NOMO-1 (cell line): ENCODE measurements around the gene HOXC13.
A peak's percentile ranks its signal among the peaks of the same experiment; 100 is the strongest.

Experiments
- DNase-seq, 2 experiments: peaks; one replicate each; lab custom pipeline; 2025; ENCODE audit not compliant: unreplicated experiment in 2 of 2; lab: John Stamatoyannopoulos, UW

HOXC13 gene

DNA sequence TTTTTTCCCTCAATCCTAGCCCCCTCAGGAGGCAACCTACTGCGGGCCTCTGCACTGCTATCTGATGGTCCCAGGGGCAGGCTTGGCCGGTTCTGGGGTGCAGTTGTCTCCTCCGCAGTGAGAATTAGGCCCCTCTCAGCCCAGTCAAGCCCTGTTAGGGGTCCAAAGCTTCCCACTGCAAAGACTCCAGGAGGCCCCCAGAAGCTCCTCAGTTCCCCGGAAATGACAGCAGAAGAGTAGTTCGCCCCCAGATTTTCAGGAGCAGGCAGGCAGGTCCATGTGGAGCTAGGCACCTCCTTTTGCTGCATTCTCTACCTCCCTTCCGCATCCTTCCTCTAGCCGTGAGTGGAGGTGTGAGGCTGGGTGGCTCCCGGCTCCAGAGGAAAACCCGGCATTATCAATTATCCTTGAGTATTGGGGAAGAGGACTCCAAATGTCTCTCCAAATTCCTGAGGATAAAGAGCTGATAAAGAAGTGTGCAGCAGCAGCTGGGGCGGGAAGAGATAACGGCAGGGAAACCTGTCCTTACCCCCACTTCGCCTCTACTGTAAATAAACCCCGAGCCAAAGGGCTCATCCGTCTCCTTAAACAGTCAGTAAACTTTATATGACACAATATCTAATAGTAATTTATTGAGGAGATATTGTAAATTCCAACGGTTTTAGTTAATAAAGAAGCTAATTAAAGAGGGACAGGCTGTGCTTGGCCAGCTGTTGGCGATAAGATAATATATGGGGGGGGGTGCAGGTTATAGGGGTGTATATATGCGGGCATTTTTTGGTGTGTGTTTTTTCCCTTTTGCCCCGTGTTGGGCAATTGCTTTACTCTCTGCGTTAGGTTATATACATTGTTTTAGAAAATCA is 15.4 kb downstream of the HOXC13 start:
- DNase-seq: no peak

DNA sequence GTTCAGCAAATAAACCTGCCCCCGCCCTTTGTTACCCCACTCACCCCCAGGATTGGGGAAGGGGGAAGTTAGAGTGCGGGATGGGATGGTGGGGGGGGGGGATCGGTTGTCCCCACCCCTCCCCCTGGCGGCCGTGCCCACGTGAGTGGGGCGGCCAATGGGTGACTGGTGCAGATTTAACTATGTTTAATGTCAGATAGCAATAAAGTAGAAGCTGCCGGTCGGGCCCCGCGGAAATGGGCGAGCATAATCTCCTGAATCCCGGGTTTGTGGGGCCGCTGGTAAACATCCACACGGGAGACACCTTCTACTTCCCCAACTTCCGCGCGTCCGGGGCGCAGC is 16.0 kb downstream of the HOXC13 start, which contains the start of gene HOXC12:
TSS of gene HOXC12 (plus strand) at position 210 of the 342 bp plus-strand sequence. CDS start at position 237, 27 bp downstream.
- no peak for DNase-seq

DNA sequence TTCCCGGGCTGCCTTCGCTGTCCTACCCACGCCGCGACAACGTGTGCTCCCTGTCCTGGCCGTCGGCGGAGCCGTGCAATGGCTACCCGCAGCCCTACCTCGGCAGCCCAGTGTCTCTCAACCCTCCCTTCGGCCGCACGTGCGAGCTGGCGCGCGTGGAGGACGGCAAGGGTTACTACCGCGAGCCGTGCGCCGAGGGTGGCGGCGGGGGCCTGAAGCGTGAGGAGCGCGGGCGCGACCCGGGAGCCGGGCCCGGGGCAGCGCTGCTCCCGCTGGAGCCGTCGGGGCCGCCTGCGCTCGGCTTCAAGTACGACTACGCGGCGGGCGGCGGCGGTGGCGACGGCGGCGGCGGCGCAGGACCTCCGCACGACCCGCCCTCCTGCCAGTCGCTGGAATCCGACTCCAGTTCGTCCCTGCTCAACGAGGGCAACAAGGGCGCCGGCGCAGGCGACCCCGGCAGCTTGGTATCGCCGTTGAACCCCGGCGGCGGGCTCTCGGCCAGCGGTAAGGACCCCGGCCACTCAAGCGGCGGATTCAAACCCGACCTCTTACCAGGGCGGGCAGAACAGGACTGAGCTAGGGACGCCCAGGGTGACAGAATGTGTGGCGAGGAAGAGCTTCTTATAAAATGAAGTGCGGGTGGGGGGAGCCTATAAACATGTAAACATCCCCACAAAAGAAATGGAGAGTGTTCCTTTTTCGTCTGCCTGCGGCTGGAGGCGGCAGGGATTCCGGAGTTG is 16.6 kb downstream of the HOXC13 start:
- DNase-seq: no peak

DNA sequence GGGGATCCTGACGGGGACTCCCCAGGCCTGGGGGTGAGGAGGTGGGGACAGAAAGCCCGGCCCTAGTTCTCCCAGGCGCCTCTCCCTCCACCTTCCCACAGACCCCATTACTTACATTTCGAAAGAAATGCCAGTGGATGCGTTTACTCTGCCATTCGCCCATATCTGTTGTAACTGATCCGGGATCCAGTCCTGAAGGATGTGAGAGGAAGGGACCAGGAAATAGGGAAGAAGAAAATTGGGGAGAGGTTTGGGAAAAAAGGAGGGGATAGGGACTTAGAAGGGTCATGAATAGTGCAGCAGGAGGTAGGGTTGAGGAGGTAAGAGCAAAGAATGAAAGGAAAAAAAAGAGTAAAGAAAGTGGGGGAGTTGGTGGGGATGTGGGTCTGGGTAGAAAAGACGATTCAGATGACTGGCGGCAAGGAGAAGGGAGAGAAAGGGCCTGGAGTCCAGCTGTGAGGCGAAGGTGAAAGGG is 17.2 kb downstream of the HOXC13 start:
- DNase-seq: no peak

DNA sequence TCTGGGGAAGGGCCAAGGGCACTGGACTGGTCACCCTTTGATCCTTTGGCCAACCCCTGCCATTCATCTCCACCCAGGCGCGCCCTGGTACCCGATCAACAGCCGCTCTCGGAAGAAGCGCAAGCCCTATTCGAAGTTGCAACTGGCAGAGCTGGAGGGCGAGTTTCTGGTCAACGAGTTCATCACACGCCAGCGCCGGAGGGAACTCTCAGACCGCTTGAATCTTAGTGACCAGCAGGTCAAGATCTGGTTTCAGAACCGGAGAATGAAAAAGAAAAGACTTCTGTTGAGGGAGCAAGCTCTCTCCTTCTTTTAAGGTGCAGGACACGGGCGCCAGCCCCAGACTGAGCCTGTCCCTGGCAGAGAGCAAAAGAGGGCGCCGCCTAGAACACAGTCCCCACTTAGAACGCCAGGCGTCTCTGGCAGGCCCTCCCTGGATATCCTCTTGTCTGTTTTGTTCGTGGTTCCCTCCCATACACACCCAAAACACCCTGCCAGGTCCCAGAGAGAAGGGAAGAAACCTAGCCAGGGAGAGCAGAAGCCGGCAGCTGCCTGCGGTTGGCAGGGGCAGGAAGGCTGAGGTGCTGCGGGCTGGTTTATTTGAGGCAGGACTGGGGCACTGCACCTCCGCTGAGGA is 17.7 kb downstream of the HOXC13 start:
- no peak for DNase-seq

DNA sequence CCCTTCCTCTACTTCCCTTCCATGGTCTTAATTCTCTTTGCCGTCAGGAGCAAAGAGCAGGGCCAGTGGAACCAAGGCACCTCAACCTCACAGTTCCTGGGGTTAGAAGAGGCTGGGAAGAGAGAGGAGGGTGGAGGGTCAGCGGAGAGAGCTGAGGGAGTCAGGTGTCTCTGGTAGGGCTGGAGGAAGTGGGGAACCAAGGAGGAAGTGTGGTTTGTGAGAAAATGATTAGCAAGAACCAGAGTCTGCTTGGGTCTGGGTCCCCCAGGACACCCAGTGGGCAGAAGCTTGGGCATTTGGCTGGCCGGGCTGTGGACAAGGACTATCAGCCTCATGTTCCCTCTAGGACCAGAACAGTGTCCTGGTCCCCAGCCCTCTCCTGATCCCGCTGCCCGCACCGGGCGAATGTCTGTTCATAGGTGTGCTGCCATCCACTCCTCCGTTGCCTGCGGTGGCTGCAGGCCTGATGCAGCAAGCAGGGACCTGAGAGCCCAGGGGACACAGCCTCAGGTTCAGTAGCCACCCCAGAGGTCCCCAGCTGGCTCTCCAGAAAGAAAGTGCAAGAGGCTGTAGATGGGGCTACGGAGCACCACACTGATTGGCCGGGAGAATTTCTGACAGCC is 18.4 kb downstream of the HOXC13 start:
- DNase-seq: no peak

DNA sequence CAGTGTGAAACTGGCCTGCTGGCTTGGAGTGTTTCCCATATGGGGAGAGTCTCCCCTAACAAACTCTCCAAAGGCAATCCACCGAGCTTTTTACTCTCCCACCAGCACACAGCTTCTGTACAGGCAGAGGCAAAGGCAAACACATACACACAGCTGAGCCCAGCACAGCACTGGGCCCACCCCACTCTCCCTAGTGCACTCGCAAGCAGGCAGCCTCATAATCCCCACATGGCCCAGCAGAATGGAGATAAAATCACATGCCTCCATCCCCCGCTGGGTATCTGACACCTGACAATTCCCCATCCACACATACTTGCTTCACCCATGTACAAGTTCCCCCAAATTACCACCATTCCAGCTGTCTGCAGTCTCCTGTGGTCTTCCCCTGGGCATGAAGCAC is 19.5 kb downstream of the HOXC13 start:
- no peak for DNase-seq

DNA sequence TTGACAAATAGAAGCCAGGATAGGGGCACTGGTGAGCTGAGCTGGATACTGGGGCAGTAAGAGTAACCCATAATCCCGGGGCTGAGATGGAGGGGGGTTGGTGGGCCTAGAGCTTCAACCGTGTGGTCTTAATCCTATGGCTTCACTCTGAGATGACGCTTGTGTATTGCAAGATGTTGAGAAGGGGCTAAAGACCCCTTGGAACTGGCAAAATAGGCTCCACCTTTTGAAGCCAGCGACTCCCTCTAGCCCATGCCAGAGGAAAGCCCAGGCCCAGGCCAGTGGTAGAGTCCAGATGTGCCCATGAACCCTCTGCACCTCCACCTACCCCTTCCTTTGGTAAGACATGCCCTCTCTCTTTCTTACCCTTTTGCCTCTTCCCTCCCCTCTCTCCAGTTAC is 20.7 kb downstream of the HOXC13 start:
- DNase-seq: no peak

DNA sequence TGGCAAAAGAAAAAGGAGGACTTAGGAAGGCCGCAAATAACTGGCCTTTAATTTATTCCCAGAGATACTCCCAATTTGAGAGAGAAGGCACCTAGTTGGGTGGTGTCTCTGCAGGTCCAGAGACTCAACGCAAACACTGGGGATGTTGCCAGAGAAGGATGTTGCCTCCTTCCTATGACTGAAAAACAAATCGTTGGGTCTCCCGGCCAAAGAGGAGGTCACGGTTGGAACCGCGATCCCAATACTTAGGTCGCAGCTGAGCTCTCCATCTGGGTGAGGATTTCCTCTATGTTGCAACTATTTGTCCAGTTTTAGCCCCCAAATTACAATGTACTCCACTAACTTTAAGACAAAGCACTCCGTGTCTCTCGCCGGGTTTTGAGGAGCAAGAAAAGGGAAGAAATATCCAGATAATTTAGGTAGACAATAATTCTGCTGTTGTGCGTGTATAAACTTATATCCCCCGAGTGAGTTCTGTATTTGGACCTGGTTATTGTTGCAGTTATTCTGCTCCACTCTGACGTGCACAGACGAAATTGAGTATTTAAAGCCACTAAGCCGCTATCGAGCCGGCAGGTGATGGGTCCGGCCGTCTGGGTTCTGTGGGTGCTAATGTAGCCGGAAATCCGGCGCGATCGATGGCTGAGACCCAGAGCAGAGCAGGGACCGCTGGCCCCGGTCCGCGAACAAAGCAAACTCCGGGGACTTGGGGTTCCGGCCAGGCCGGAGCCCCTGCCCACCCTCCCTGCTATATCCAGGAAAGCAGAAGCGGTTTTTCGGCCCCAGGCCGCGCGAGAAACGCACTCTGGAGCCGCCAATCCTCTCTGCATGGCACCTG is 21.8 kb downstream of the HOXC13 start:
- no peak for DNase-seq

DNA sequence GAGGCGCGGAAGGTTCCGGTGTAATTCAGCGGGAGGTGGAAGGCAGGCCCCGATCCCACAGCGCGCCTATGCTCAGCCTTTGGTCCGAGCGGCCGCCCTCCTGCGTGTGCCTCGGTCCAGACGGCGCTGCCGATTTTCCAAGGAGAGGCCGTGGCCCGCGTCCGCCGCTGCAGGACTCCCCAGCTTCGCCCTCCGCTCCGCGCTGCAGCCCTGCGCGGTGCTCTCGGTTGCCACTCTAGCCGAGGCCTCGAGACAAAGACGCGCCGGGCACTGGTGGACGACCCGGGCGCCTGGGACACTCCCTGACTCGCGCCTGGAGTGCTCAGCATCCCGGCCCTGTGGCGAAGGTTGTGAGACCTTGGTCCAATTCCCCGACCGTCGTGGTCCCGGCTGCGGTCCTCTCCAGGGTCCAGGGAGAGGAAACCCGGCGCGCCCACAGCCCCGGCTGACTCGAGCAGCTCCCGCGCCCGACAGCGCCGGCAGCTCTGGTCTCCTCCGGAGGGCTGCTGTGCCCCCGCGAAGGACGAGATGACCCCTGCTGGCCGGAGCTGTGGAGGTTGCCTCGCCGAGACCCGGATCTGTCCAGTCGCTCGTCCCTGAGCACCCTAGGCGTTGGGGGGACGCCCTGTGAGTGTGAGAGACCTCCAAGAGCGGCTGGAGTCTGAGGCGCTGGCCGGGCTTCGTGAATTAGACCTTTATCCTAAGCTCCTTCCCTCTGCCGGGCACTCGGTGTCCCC is 22.6 kb downstream of the HOXC13 start:
- DNase-seq: no peak

DNA sequence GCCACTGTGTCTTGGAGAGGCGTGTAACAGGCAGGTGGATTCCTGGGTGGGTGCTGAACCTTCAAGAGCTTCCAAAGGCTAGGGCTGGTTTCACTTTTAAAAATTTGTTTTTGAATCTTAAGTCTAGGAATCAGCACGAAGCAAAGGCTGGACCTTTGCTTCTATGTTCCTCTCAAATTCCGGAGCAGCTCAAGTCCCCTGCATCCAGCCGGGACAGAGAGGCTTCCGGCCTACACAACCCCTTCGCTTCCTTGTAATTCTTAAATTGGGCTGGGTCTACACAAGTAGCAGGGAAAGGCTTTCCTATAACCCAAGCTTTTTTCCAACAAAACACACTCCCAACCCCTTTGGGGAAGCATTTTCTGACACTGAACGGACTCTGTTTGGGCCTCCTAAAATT is 24.4 kb downstream of the HOXC13 start:
- DNase-seq: no peak

DNA sequence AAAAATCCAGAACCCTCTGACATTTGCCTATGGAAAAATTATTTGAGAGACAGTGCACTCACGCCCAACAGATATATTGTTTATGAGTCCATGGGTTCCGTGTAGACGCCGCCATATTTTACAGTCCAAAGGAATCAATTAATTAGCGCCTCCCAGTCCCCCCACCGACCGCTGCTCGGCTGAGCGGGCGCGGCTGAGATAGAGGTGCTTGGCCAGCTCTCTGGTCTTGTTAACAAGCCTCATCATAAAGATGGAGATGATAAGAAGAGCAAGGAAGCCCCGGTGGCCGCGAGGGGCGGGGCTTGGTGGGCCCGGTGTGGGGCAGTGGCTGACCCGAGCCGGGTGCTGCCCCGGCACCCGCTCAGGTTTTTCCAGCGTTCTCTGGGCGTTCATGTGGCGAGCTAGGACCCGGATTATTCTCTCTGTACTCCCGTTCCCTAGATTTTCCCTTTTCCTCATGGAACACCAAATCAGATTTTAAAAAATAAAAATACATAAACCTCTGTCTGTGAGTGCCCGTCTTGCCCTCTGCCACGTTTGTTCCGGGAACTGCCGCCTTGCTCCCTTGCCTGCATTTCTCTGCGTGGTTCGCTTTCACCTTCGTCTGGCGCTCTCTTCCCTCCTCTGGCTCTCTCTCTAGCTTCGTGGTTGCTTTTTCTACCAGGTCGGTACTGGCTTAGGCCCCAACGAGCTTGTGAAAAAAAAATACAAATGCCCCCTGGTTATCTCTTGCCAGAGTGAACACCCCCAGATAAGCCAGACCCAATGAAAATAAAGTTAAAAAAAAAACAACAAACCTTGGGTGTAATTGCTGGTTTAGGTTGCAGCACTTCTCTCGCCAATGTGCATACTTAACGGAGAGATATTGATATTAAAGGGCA is 25.0 kb downstream of the HOXC13 start:
- no peak for DNase-seq

DNA sequence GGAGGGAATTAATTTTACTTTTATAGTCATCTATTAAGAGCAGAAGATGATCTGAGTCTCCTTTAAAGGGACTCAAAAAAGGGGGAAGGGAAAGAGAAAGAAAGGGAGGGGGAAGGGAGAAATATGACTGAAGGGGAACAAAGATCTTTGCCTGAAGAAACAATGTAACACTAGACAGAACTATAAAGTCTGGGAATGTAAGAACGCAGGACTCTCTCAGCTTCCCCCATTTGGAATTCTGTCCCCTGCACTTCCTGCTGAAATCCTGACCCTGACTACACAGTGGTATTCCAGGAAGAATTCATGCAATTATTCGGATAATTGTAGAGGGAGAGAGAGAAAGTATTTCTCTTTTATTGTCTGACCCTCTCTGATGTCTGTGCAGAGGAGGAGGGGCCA is 25.7 kb downstream of the HOXC13 start:
- peak in 1 of 2 experiments; percentile 18 for DNase-seq

DNA sequence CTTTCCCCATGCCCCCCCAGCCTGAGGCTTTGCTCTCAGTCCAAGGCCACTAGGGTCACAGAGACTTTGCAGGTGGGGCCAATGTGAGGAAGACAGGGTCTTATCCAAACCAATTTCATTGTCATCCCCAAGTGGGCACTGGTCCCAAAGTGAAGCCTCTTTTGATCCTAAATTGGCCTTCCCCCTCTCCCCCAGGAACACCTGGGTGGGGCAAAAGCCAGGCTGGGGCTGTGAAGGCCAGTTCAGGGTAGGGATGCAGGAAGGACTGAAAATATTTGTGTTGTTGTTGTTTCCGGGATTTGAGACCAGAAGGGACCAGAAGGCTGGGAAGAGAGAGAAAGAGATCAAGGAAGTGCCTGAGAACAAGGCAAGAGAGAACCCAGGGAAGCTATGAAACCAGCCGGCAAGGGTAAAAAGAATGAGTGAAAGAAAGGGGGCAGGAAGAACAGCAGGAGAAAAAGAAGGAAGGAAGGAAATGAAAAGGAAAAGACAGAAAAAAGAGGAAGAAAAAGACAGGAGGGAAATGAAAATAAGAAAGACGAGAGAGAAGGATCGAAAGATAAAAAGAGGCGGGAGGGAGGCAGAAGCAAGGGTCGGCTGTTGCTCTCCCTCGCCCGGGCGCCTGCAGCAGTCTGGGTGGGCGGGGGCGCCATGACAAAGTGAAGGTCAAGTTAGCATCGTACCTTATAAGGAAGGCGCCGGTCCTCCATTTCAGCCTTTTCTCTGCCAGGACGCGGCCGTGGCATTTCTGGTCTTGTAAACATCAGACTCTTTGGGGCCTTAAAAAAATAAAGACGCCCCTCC is 26.9 kb downstream of the HOXC13 start:
- no peak for DNase-seq

DNA sequence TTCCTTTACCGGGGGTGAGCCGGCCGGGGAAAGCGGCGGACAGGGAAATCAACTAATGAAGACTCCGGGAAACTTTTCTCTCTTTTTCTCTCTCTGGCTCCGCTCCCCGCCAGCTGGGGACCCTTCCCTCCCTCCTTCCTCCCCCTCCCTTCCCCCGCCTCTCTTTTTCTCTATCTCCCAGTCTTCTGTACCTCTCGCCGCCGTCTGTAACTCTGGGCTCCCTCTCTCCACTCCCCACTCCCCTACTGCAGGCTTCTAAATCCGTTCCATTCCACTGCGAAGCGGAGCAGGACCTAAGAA is 27.4 kb downstream of the HOXC13 start:
- no peak for DNase-seq

DNA sequence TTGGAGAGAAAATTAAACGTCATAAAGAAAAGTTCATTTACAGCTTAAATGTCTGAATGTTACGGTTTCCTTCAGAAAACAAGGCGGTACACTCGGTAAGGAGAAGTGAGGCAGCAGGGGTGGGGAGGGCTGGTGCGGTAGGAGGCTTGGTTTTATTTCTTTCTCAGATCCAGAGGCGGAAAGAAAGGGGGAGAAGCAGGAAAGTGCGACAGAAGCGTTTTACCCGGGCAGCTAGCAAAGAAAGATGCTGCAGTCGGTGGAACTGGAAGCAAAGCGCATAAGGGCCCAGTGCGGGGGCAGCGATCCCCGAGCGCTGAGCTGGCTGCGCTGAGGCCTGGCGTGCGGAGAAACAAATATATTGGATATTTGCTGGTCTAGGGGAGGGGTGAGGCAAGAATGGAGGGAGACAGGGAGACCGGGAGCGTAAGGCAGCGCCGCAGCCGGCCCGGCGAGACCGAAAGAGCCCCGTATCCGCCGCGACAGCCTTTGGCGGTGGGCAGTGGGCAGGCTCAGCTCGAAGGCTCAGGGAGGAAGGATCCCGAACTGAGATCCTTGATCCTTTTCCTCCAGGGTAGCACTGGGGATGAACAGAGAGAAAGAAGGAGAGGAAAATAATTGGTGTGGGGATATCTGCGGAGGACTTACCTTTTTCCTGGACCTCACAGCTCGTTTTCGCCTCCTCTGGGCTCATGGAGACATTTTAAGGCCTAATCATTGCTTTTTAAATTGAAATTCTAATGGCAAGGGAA is 27.9 kb downstream of the HOXC13 start:
- no peak for DNase-seq

DNA sequence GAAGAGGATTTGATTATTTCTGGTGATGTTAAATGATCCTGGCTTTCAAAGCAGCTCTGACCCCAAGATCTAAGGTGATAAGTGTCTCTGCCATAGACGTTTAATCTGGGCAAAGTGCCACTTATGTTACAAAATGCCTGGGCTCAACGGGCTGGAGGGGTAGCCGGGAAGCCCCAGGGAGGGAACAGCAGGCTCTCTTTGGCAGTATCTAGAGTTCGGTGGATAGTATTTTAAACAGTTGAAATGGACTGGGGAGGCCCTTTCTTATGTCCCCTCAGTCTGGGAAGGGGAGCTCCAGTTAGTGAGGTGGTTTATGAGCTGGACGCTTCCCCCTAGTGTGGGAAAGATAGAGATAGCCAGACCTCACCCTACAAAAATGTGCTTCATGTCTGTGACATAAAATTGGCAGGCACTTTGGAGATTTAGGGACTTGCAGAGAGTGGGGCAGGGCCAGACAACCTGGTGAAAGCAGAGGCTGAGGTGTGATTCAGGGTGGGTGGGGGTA is 28.8 kb downstream of the HOXC13 start:
- DNase-seq: no peak
